ENCODE data around the gene DBET.
"Not testable (repeated sequence)": the region's sequence is repeated elsewhere in the genome, so short reads cannot be mapped to it uniquely, and the experiment has no call there.

Gene DBET

GRCh38 chr4:190064342-190064741, at the start of gene DBET:
TSS of gene DBET (plus strand) at chr4:190064502.
- DNase-seq, result not testable (repeated sequence)

GRCh38 chr4:190014771-190015537, 49.3 kb upstream of the DBET start:
- DNase-seq, result no peak

GRCh38 chr4:190015538-190016368, 48.5 kb upstream of the DBET start:
- DNase-seq, result no peak

GRCh38 chr4:190016369-190017289, 47.7 kb upstream of the DBET start:
- no peak for DNase-seq

- no peak for DNase-seq
Measured at GRCh38 chr4:190017357-190018200, 46.7 kb upstream of the DBET start.

GRCh38 chr4:190018201-190018920, 45.9 kb upstream of the DBET start:
- DNase-seq, result no peak

- no peak for DNase-seq
Measured at GRCh38 chr4:190019023-190019858, 45.1 kb upstream of the DBET start.

- DNase-seq, result not testable (repeated sequence)
Measured at GRCh38 chr4:190019859-190020463, 44.3 kb upstream of the DBET start.

GRCh38 chr4:190020790-190021717, 43.2 kb upstream of the DBET start:
- no peak for DNase-seq

GRCh38 chr4:190021973-190022372, 42.3 kb upstream of the DBET start:
- not testable (repeated sequence) for DNase-seq

GRCh38 chr4:190022614-190023281, 41.6 kb upstream of the DBET start:
- not testable (repeated sequence) for DNase-seq

GRCh38 chr4:190027156-190027555, 37.1 kb upstream of the DBET start, which contains the start of gene FRG2:
TSS of gene FRG2 (minus strand) at chr4:190027256. CDS start at chr4:190027204, 52 bp downstream.
- not testable (repeated sequence) for DNase-seq

GRCh38 chr4:190031264-190031663, 33.0 kb upstream of the DBET start:
- not testable (repeated sequence) for DNase-seq

- not testable (repeated sequence) for DNase-seq
Measured at GRCh38 chr4:190037704-190038388, 26.5 kb upstream of the DBET start.

- not testable (repeated sequence) for DNase-seq
Measured at GRCh38 chr4:190040873-190041272, 23.4 kb upstream of the DBET start.

- not testable (repeated sequence) for DNase-seq
Measured at GRCh38 chr4:190047627-190048026, 16.7 kb upstream of the DBET start.

All from NCI-H1694 (cell line).